ENCODE data around the gene TCP1. TPM values are rescaled to one million over a fixed set of nuclear protein-coding genes. Genes with fewer than 3 reads are reported as not detected.

Gene TCP1
- total and polyA plus RNA-seq, 12 donors: 59.0 to 290 (median 118) TPM

DNA sequence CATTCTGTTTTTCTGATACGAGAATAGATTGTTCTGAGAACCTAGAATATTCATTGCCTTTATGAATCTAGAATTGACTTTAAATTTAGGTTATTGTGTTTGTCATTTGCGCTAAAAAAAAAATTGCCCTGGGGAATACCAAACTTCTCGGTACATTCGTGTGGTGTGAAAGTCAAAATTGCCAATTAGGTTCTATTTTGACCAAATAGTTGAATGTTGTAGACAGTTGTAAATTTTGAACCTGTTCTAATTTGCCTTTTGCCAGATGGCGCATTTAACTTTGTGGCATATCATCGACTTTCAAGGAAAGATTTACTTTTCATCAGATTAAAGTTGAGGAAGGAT is 59.1 kb downstream of the TCP1 start:
- DNase-seq: no peak
- H3K27ac ChIP-seq: no peak overlapping the region
- no peaks in the 10 kb centered on the region for H3K27me3 ChIP-seq
- intact Hi-C loops (cut with DNase I): no loop called here
- H3K4me3 ChIP-seq: peak overlapping the region in 1 of 4 donors; percentile 100
- no peaks in the 10 kb centered on the region for H3K9me3 ChIP-seq (replicated peaks in 1 of 3)
- TF ChIP-seq, protein P1, sequence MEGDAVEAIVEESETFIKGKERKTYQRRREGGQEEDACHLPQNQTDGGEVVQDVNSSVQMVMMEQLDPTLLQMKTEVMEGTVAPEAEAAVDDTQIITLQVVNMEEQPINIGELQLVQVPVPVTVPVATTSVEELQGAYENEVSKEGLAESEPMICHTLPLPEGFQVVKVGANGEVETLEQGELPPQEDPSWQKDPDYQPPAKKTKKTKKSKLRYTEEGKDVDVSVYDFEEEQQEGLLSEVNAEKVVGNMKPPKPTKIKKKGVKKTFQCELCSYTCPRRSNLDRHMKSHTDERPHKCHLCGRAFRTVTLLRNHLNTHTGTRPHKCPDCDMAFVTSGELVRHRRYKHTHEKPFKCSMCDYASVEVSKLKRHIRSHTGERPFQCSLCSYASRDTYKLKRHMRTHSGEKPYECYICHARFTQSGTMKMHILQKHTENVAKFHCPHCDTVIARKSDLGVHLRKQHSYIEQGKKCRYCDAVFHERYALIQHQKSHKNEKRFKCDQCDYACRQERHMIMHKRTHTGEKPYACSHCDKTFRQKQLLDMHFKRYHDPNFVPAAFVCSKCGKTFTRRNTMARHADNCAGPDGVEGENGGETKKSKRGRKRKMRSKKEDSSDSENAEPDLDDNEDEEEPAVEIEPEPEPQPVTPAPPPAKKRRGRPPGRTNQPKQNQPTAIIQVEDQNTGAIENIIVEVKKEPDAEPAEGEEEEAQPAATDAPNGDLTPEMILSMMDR (IDR thresholded peaks at IDR 0.05): no peak
- TF ChIP-seq POLR2A (IDR thresholded peaks at IDR 0.05): no peak
- WGBS, 4 donors: 73 to 76% (median 75%) methylated on average over 6 of the region's 6 CpGs
- H3K4me1 ChIP-seq (replicated peaks in 1 of 2): peaks cover 26 to 61% of the 10 kb centered on the region in 2 donors
- H3K36me3 ChIP-seq (replicated peaks in 1 of 2): no peaks in the 10 kb centered on the region

DNA sequence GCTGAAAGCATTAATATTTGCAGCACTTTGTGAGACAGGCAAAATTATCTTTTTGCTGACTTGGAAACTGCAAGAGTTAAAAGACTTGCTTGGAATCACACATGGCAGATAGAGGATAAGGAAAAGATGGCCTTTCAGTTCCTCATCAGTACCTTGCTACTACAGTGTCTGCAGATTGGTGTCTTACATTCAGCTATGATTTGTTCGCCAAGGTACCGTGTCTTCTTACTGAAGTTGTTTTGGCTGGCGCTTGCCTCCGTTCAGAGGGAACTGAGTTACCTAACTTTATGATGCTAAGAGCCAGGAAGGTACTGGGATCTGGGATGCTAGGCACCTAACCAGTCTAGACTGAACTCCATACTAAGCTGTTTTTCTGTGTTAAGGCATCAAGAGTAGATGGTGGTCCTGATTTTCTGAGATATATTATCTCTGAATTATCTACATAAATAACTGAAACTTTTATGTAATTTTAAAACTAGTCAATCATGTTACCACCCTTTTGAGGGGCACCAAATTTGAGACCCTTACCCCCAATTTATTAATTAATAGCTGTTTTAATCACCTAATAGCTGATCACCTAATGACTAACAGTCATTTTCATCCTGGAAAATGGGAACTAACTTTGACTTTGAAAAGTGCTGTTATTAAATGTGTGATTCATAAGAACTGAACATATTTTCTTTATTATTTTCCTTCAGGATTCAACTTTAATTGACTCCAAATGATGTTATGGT is 59.6 kb downstream of the TCP1 start:
- H3K27me3 ChIP-seq: no peaks in the 10 kb centered on the region
- TF ChIP-seq, protein P1 (IDR thresholded peaks at IDR 0.05): no peak
- intact Hi-C loops (cut with DNase I): loop anchor here in 1 of 2 donors (5.0 kb wide), 1 partner anchor 37 kb away; the partner anchor contains the start of gene SOD2
- H3K27ac ChIP-seq: peak overlapping the region in 1 of 5 donors; percentile 99
- 23 to 29% (median 26%) methylated on average over 4 of the region's 4 CpGs for WGBS, 4 donors
- H3K9me3 ChIP-seq (replicated peaks in 1 of 3): no peaks in the 10 kb centered on the region
- H3K4me1 ChIP-seq (replicated peaks in 1 of 2): peaks cover 26 to 60% of the 10 kb centered on the region in 2 donors
- H3K4me3 ChIP-seq: peak overlapping the region in 1 of 4 donors; percentile 100
- H3K36me3 ChIP-seq (replicated peaks in 1 of 2): no peaks in the 10 kb centered on the region
- peak in 1 of 7 donors; percentile 19 for DNase-seq

DNA sequence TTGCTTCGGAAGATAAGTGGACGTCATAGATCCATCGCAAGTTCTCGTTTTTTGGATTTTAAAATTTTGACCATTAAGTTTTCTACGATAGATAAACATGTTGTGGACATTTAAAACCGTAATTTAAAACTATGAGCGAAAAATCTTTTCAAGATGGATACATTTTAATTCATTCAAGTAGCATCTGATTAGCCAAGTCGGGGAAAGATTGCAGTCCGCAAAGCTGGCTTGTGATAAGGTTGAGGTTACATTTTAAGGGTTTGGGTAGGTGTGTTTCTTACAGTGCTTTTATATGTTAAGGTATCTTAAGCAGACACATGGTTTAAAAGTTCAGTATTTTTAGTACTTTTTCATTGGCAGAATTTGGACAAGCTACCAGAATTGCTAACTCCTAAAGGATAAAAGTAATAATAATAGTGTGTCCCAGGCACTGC is 60.9 kb downstream of the TCP1 start:
- intact Hi-C loops (cut with DNase I): loop anchor here in 1 of 2 donors (5.0 kb wide), 1 partner anchor 36 kb away; the partner anchor contains the start of gene SOD2
- peak overlapping the region in 3 of 4 donors; percentile 66 to 100 (median 81) for H3K4me3 ChIP-seq
- TF ChIP-seq, protein P1 (IDR thresholded peaks at IDR 0.05): no peak
- TF ChIP-seq POLR2A (IDR thresholded peaks at IDR 0.05): no peak
- peaks cover 26 to 53% of the 10 kb centered on the region in 2 donors for H3K4me1 ChIP-seq (replicated peaks in 1 of 2)
- WGBS, 4 donors: 1 to 2% (median 1%) methylated on average over 9 of the region's 9 CpGs
- H3K36me3 ChIP-seq (replicated peaks in 1 of 2): no peaks in the 10 kb centered on the region
- DNase-seq: no peak
- H3K27ac ChIP-seq: peak overlapping the region; percentile 90 to 100 (median 99)
- no peaks in the 10 kb centered on the region for H3K9me3 ChIP-seq (replicated peaks in 1 of 3)
- H3K27me3 ChIP-seq: no peaks in the 10 kb centered on the region

Small RNA genes lying within 50 kb of the gene (small RNA-seq; reads per million reads assigned to genes)
- 153 to 223 reads per million in 2 donors for gene SNORA20
- gene SNORA29: 0 reads per million in 2 donors

Other genes starting within 250 kb of the TCP1 start
- gene SOD2, start 96.4 kb downstream of the TCP1 start, total RNA-seq: 1,000 to 10,000 TPM in 2 of 9 donors, 100 to 1,000 TPM in 7; 172 to 3,032 (median 451) TPM
- gene SOD2, start 96.4 kb downstream of the TCP1 start, polyA plus RNA-seq: 100 to 1,000 TPM; 129 to 348 (median 208) TPM
- 100 to 1,000 TPM in 4 of 9 donors, 10 to 100 TPM in 5; 78.9 to 145 (median 89.2) TPM for gene WTAP, start 62.1 kb downstream of the TCP1 start, total RNA-seq
- 100 to 1,000 TPM in 2 of 3 donors, 10 to 100 TPM in 1; 56.8 to 162 (median 116) TPM for gene WTAP, start 62.1 kb downstream of the TCP1 start, polyA plus RNA-seq
- gene ACAT2, start 27.6 kb downstream of the TCP1 start, total RNA-seq: 100 to 1,000 TPM in 2 of 9 donors, 10 to 100 TPM in 6, 1 to 10 TPM in 1; 8.7 to 272 (median 19.0) TPM
- 100 to 1,000 TPM in 1 of 3 donors, 10 to 100 TPM in 2; 10.1 to 305 (median 17.4) TPM for gene ACAT2, start 27.6 kb downstream of the TCP1 start, polyA plus RNA-seq
- 100 to 1,000 TPM in 3 of 9 donors, 10 to 100 TPM in 6; 63.7 to 199 (median 78.5) TPM for gene MRPL18, start 865 bp upstream of the TCP1 start, total RNA-seq
- gene MRPL18, start 865 bp upstream of the TCP1 start, polyA plus RNA-seq: 100 to 1,000 TPM; 110 to 138 (median 132) TPM
- 1 to 10 TPM in 1 of 9 donors, under 1 TPM in 2, not detected in 6; 0.14 to 2.9 (median 0.39) TPM for gene PNLDC1, start 10.7 kb upstream of the TCP1 start, total RNA-seq
- gene PNLDC1, start 10.7 kb upstream of the TCP1 start, polyA plus RNA-seq: under 1 TPM in 2 of 3 donors, not detected in 1; 0.07 to 0.48 TPM
- gene MAS1, start 101.4 kb upstream of the TCP1 start, total RNA-seq: under 1 TPM in 1 of 9 donors, not detected in 8; under 0.01 TPM
- under 1 TPM in 1 of 3 donors, not detected in 2; under 0.01 TPM for gene MAS1, start 101.4 kb upstream of the TCP1 start, polyA plus RNA-seq
- gene IGF2R, start 179.5 kb upstream of the TCP1 start, total RNA-seq: 100 to 1,000 TPM in 2 of 9 donors, 10 to 100 TPM in 7; 72.6 to 154 (median 89.9) TPM
- 100 to 1,000 TPM in 1 of 3 donors, 10 to 100 TPM in 2; 17.1 to 114 (median 27.6) TPM for gene IGF2R, start 179.5 kb upstream of the TCP1 start, polyA plus RNA-seq